Measurements from ENCODE around the gene SLC12A9. TPM values are rescaled to one million over a fixed set of nuclear protein-coding genes. Genes with fewer than 3 reads are reported as not detected.

SLC12A9 gene
- total and polyA plus RNA-seq, 2 donors (not counting 1 experiment from before 2014, with no cell fraction given), result 80.0 to 80.1 TPM

DNA sequence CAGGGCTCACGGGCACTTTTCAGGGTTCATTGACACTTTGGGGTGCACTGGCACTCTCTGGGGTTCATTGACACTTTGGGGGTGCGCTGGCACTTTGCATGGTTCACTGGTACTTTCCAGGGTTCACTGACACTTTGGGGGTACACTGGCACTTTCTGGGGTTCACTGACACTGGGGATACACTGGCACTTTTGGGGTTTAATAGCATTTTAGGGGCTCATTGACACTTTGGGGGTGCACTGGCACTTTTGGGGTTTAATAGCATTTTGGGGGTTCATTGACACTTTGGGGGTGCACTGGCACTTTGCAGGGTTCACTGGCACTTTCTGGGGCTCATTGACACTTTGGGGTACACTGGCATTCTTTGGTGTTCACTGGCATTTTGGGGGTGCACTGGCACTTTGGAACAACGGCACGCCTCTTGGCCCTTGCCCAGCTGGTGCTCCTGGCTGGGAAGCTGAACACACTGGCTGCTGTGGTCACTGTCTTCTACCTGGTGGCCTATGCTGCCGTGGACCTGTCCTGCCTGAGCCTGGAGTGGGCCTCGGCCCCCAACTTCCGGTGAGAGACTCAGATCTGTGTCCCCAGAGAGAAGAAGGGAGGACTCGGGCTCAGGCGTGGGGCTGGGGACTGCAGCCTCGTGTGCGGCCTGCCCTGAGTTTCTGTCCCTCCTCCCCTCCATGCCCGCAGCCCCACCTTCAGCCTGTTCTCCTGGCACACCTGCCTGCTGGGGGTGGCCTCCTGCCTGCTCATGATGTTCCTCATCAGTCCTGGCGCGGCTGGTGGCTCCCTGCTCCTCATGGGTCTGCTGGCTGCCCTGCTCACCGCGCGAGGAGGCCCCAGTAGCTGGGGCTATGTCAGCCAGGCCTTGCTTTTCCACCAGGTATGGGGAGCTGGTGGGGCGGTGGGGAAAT, 8.4 kb downstream of the SLC12A9 start:
- intact Hi-C loops (cut with micrococcal nuclease), result no loop called here
- DNase-seq (no peak), ATAC-seq (ENCODE audit: low read depth) (no peak)
- Mint-ChIP-seq H3K9me3 (ENCODE audit: insufficient read depth) (no peaks in the 10 kb centered on the region), H3K4me3 (no peak overlapping the region), H3K4me1 (peaks cover 4% of the 10 kb centered on the region), H3K27ac (no peak overlapping the region), H3K27me3 (no peaks in the 10 kb centered on the region)
- TF ChIP-seq, protein P1, sequence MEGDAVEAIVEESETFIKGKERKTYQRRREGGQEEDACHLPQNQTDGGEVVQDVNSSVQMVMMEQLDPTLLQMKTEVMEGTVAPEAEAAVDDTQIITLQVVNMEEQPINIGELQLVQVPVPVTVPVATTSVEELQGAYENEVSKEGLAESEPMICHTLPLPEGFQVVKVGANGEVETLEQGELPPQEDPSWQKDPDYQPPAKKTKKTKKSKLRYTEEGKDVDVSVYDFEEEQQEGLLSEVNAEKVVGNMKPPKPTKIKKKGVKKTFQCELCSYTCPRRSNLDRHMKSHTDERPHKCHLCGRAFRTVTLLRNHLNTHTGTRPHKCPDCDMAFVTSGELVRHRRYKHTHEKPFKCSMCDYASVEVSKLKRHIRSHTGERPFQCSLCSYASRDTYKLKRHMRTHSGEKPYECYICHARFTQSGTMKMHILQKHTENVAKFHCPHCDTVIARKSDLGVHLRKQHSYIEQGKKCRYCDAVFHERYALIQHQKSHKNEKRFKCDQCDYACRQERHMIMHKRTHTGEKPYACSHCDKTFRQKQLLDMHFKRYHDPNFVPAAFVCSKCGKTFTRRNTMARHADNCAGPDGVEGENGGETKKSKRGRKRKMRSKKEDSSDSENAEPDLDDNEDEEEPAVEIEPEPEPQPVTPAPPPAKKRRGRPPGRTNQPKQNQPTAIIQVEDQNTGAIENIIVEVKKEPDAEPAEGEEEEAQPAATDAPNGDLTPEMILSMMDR (IDR thresholded peaks at IDR 0.05), result no peak
- no peak for TF ChIP-seq EZH2 (IDR thresholded peaks at IDR 0.05; ENCODE audit: borderline replicate concordance, insufficient read depth, low read depth, low read length, poor library complexity, severe bottlenecking)
- Histone ChIP-seq H3K36me3 (replicated peaks in 1 of 2; ENCODE audit: control extremely low read depth in 1 of 2, control insufficient read depth in 1 of 2, extremely low read depth in 1 of 2, insufficient read depth in 2 of 2, low read length in 1 of 2) (peaks cover 0 to 67% of the 10 kb centered on the region in 2 experiments), H3K27ac (ENCODE audit: low read length in 2 of 2) (no peak overlapping the region), H3K79me2 (ENCODE audit: control insufficient read depth, insufficient read depth, low read length) (peaks cover 8% of the 10 kb centered on the region), H3K9me3 (ENCODE audit: control extremely low read depth in 1 of 3, control insufficient read depth in 2 of 3, insufficient read depth in 1 of 3, low read length in 2 of 3) (no peaks in the 10 kb centered on the region), H3K4me3 (ENCODE audit: control extremely low read depth in 1 of 5, extremely low read depth in 1 of 5, insufficient read depth in 1 of 5, low read depth in 2 of 5, low read length in 4 of 5) (no peak overlapping the region), H2AFZ (ENCODE audit: insufficient read depth, low read depth, low read length, poor library complexity, severe bottlenecking) (no peak overlapping the region), H3K4me1 (ENCODE audit: control insufficient read depth in 2 of 2, insufficient read depth in 2 of 2, low read length in 2 of 2) (peaks cover 4 to 6% of the 10 kb centered on the region in 2 donors), H3K9ac (ENCODE audit: low read length) (no peak overlapping the region), H3K4me2 (replicated peaks; ENCODE audit: low read depth, low read length, poor library complexity, severe bottlenecking) (no peak overlapping the region), H3K27me3 (replicated peaks in 1 of 4; ENCODE audit: control extremely low read depth in 1 of 4, control insufficient read depth in 3 of 4, insufficient read depth in 4 of 4, low read length in 3 of 4) (no peaks in the 10 kb centered on the region), H4K20me1 (ENCODE audit: control insufficient read depth, insufficient read depth, low read length, poor library complexity, severe bottlenecking) (peaks cover 32% of the 10 kb centered on the region)
- CTCF ChIA-PET, result interaction anchor here (0.5 kb wide), 1 partner anchor 302 kb away, joined by 3 read pairs; no protein-coding TSS in a partner anchor
- POLR2A ChIA-PET, result interaction anchor here (1.3 kb wide), 1 partner anchor 14 kb away, joined by 3 read pairs; the partner anchor contains the start of gene SRRT
- 96% methylated on average over 16 of the region's 18 CpGs for WGBS (ENCODE audit: insufficient coverage)

GRCh38 chr7:100861616-100861985, 9.1 kb downstream of the SLC12A9 start:
- intact Hi-C loops (cut with micrococcal nuclease), result no loop called here
- H3K4me3 ChIP-seq (ENCODE audit: control extremely low read depth in 1 of 5, extremely low read depth in 1 of 5, insufficient read depth in 1 of 5, low read depth in 2 of 5, low read length in 4 of 5), result no peak overlapping the region
- Mint-ChIP-seq H3K4me3 (no peak overlapping the region), H3K27me3 (no peaks in the 10 kb centered on the region), H3K9me3 (ENCODE audit: insufficient read depth) (no peaks in the 10 kb centered on the region), H3K4me1 (peaks cover 7% of the 10 kb centered on the region), H3K27ac (no peak overlapping the region)
- ChIA-PET CTCF (interaction anchor here (0.5 to 1.0 kb wide), 2 partner anchors 296 to 302 kb away, joined by 3 read pairs; no protein-coding TSS in a partner anchor), POLR2A (interaction anchor here (1.3 kb wide), 1 partner anchor 13 kb away, joined by 3 read pairs; the partner anchor contains the start of gene SRRT)
- ATAC-seq (ENCODE audit: low read depth) (no peak), DNase-seq (no peak)
- H3K36me3 ChIP-seq (replicated peaks in 1 of 2; ENCODE audit: control extremely low read depth in 1 of 2, control insufficient read depth in 1 of 2, extremely low read depth in 1 of 2, insufficient read depth in 2 of 2, low read length in 1 of 2), result peaks cover 0 to 64% of the 10 kb centered on the region in 2 experiments
- peaks cover 28% of the 10 kb centered on the region for H4K20me1 ChIP-seq (ENCODE audit: control insufficient read depth, insufficient read depth, low read length, poor library complexity, severe bottlenecking)
- no peaks in the 10 kb centered on the region for H3K27me3 ChIP-seq (replicated peaks in 1 of 4; ENCODE audit: control extremely low read depth in 1 of 4, control insufficient read depth in 3 of 4, insufficient read depth in 4 of 4, low read length in 3 of 4)
- peaks cover 8 to 12% of the 10 kb centered on the region in 2 donors for H3K4me1 ChIP-seq (ENCODE audit: control insufficient read depth in 2 of 2, insufficient read depth in 2 of 2, low read length in 2 of 2)
- no peak overlapping the region for H2AFZ ChIP-seq (ENCODE audit: insufficient read depth, low read depth, low read length, poor library complexity, severe bottlenecking)
- H3K9ac ChIP-seq (ENCODE audit: low read length), result no peak overlapping the region
- no peak overlapping the region for H3K27ac ChIP-seq (ENCODE audit: low read length in 2 of 2)
- H3K4me2 ChIP-seq (replicated peaks; ENCODE audit: low read depth, low read length, poor library complexity, severe bottlenecking), result no peak overlapping the region
- H3K9me3 ChIP-seq (ENCODE audit: control extremely low read depth in 1 of 3, control insufficient read depth in 2 of 3, insufficient read depth in 1 of 3, low read length in 2 of 3), result no peaks in the 10 kb centered on the region
- 93% methylated on average over 13 of the region's 14 CpGs for WGBS (ENCODE audit: insufficient coverage)
- TF ChIP-seq EZH2 (IDR thresholded peaks at IDR 0.05; ENCODE audit: borderline replicate concordance, insufficient read depth, low read depth, low read length, poor library complexity, severe bottlenecking), result no peak
- TF ChIP-seq, protein P1 (IDR thresholded peaks at IDR 0.05), result no peak
- peaks cover 8% of the 10 kb centered on the region for H3K79me2 ChIP-seq (ENCODE audit: control insufficient read depth, insufficient read depth, low read length)

Measured in B cell (primary cell).